ENCODE data around the gene ZNF212. TPM values are rescaled to one million over a fixed set of nuclear protein-coding genes. Genes with fewer than 3 reads are reported as not detected.

Gene ZNF212
- total RNA-seq, 6 experiments from 2014 or later = 6.2 to 8.2 (median 6.3) TPM

DNA sequence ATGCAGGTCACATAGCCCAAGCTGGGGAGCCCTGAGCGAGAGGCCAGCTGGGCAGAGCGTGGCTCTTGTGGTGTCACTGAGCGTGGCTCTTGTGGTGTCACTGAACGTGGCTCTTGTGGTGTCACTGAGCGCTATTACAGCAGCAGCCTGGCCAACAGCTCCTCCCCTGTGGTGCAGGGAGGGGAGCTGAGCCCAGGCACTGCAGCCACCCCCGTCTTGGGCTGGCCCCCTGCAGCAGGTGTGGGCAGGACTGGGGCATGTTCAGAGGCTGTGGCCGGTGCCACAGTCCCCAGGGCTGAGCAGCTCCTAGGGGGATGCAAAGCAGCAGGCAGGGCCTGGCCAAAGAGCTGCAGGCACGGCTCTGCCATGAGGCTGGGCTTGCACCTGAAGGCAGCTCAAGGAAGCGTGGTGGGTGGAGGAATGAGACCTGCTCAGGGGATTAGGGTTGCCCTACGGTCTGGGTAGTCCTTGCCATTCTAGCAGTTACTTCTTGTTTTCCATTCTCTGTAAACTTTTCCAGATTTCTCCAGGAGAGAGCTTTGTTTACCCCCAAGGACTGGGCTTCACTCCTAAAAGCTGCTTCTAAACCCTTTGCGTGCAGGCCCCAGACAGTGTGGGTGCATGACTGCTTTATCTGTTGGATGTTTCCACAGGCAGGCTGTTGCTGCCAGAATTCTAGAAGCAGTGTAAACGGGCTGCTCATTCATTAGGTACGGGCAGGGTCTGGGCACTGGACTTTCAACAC is 51.8 kb downstream of the ZNF212 start:
- no peak overlapping the region for H3K27ac Mint-ChIP-seq
- H3K36me3 Mint-ChIP-seq (ENCODE audit: low read depth) = no peaks in the 10 kb centered on the region
- peaks cover 1% of the 10 kb centered on the region for H3K27me3 Mint-ChIP-seq (ENCODE audit: insufficient read depth)
- H3K4me1 Mint-ChIP-seq (ENCODE audit: low read depth) = peaks cover 1% of the 10 kb centered on the region; the same call in 1 of the 2 replicates
- H3K9me3 Mint-ChIP-seq = no peaks in the 10 kb centered on the region
- no peak for TF ChIP-seq CTCF (IDR thresholded peaks at IDR 0.05)
- no peak for DNase-seq
- no peak overlapping the region for H3K4me3 Mint-ChIP-seq

DNA sequence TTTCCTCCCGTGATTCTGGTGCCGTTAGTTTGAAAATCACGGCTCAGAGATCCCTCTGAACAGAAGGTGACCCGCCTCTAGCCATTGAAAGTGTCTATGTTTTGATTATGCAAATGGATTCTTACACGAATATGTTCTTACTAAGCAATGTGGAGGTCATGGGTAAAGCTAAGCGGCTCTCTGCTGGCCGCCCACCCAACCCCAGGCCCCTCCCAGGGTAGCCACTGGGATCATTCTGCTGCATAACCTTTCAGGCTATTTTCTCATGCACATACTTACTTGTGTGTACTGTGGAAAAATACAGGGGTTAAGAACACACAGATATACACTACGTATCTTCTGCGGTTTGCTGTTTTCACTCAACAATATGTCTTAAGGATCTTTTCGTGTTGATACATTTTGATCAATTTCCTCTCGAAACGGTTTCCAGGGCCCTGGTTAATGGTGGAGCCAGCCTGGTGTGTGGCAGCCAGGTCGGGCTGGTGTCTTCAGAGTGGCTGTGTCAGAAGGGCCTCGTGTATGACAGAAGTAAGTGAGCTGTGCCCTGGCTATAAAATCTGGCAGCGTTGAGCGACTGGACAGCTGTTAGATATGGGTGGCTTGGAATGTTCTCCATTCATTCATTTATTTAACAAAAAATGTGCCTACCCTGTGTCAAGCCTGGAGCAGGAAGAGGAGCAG is 52.5 kb downstream of the ZNF212 start:
- TF ChIP-seq CTCF (IDR thresholded peaks at IDR 0.05) = no peak
- no peak overlapping the region for H3K27ac Mint-ChIP-seq
- no peak for DNase-seq
- no peak overlapping the region for H3K4me3 Mint-ChIP-seq
- peaks cover 1% of the 10 kb centered on the region for H3K27me3 Mint-ChIP-seq (ENCODE audit: insufficient read depth)
- H3K36me3 Mint-ChIP-seq (ENCODE audit: low read depth) = peaks cover 2% of the 10 kb centered on the region
- H3K9me3 Mint-ChIP-seq = no peaks in the 10 kb centered on the region
- no peaks in the 10 kb centered on the region for H3K4me1 Mint-ChIP-seq (ENCODE audit: low read depth)

DNA sequence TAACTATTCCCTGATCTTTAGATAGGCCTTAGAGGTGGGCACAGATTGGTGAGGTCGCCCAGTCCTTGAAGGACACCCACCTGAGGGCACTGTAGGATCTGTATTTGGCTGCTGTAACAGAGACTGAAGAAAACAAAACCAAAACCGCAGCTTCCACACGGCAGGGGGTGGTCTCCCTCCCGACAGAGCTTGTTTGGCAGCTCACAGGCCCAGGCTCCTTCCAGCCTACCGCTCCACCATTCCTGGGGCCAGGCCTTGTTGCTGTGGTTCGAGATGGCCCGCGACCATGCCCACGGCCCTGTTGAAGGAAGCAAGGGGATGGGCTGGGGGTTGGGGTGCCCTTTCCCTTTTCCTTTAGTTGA is 53.0 kb downstream of the ZNF212 start:
- Mint-ChIP-seq H3K4me3 (no peak overlapping the region), H3K36me3 (ENCODE audit: low read depth) (peaks cover 6% of the 10 kb centered on the region), H3K27me3 (ENCODE audit: insufficient read depth) (peaks cover 1% of the 10 kb centered on the region), H3K9me3 (no peaks in the 10 kb centered on the region), H3K4me1 (ENCODE audit: low read depth) (no peaks in the 10 kb centered on the region), H3K27ac (no peak overlapping the region)
- TF ChIP-seq CTCF (IDR thresholded peaks at IDR 0.05) = no peak
- no peak for DNase-seq

DNA sequence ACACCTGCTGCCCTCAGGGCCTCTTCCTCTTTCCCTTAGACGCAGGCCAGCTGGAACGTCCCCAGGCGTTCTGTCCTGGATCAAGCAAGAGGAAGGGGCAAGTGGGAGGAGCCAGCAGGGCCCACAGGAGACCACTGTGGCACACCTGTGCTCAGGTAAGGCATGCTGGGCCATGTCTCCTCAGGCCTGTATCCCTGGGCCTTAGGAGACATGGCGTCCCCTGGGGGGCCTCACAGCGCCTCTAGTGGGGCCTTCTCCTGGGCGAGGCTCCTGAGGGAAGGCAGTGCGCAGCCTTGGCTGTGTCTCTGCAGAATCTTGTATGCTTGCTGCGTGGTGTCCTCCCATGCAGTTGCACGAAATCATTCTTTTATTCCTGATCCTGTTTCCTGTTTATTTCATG is 53.9 kb downstream of the ZNF212 start:
- no peaks in the 10 kb centered on the region for H3K4me1 Mint-ChIP-seq (ENCODE audit: low read depth)
- H3K36me3 Mint-ChIP-seq (ENCODE audit: low read depth) = peaks cover 11% of the 10 kb centered on the region
- TF ChIP-seq CTCF (IDR thresholded peaks at IDR 0.05) = no peak
- no peak overlapping the region for H3K27ac Mint-ChIP-seq
- no peak for DNase-seq
- no peaks in the 10 kb centered on the region for H3K9me3 Mint-ChIP-seq
- H3K27me3 Mint-ChIP-seq (ENCODE audit: insufficient read depth) = peaks cover 1% of the 10 kb centered on the region
- no peak overlapping the region for H3K4me3 Mint-ChIP-seq

GRCh38 chr7:149293946-149294633 is 54.6 kb downstream of the ZNF212 start:
- H3K27ac Mint-ChIP-seq = no peak overlapping the region
- H3K36me3 Mint-ChIP-seq (ENCODE audit: low read depth) = peaks cover 11% of the 10 kb centered on the region

More at GRCh38 chr7:149293946-149294633, 54.6 kb downstream of the ZNF212 start:
- Mint-ChIP-seq H3K4me3 (no peak overlapping the region), H3K27me3 (ENCODE audit: insufficient read depth) (peaks cover 1% of the 10 kb centered on the region), H3K9me3 (no peaks in the 10 kb centered on the region), H3K4me1 (ENCODE audit: low read depth) (no peaks in the 10 kb centered on the region)
- DNase-seq = no peak
- no peak for TF ChIP-seq CTCF (IDR thresholded peaks at IDR 0.05)
